Measurements from ENCODE around the gene CRK. TPM values are rescaled to one million over a fixed set of nuclear protein-coding genes. Genes with fewer than 3 reads are reported as not detected.
"Not testable (repeated sequence)": the region's sequence is repeated elsewhere in the genome, so short reads cannot be mapped to it uniquely, and the experiment has no call there.

The CRK gene
- polyA plus RNA-seq, 4 donors, result 31.2 to 42.9 (median 41.0) TPM

DNA sequence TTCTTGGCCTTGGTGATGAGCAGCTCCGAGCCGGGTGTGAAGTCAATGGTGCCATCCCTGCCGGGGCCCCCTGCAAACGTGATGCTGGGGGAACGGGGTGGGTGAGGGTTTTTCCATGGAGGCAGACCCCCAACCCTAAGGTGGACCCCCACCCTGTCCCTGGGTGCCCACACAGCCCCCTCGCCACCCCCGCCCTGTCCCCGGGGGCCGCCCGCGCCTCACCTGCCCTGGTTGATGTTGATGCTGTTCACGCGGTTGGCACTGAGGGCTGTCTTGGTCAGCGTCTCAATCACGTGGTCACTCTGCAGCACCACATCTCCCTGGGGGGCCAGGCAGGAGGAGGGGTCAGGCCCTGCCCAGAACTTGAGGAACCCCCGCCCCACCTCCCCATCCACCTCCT, 11.2 kb upstream of the CRK start:
- Histone ChIP-seq H3K27me3 (ENCODE audit: control insufficient read depth in 3 of 3, insufficient read depth in 3 of 3, low read length in 3 of 3) (no peaks in the 10 kb centered on the region), H3K27ac (ENCODE audit: low read depth in 1 of 3, low read length in 2 of 3) (no peak overlapping the region), H3K9me3 (ENCODE audit: control insufficient read depth in 2 of 2, insufficient read depth in 1 of 2, low read depth in 1 of 2, low read length in 1 of 2) (peaks cover 0 to 4% of the 10 kb centered on the region in 2 donors), H3K4me3 (ENCODE audit: low read depth in 1 of 3, low read length in 3 of 3) (no peak overlapping the region), H3K4me1 (ENCODE audit: control insufficient read depth in 3 of 3, insufficient read depth in 2 of 3, low read depth in 1 of 3, low read length in 2 of 3) (peaks cover 0 to 19% (median 0%) of the 10 kb centered on the region in 3 donors), H3K36me3 (ENCODE audit: control insufficient read depth in 3 of 3, insufficient read depth in 2 of 3, low read depth in 1 of 3, low read length in 3 of 3) (peaks cover 19 to 86% (median 26%) of the 10 kb centered on the region in 3 donors)
- DNase-seq (no peak), FAIRE-seq (no peak)
- 92 to 95% (median 92%) methylated on average over 13 to 16 of the region's 16 CpGs for WGBS, 3 donors

DNA sequence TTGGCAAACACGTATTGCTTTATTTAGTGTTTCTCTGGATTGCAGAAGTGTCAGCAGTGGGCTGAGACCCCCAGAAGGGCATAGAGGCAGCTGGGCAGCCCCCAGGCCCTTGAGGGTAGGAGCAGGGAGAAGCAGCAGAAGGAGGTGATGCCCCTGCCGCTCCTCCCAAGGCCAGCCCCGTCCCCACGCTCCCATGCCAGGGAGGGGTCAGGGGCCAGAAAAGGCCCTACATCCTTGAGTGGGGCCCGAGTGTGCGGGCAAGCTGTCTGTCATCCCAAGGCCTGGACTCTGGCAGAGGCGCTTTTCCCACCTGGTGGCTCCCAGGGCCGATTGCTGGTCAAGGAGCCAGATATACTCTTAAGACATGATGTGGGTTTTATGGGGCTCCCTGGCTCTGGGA, 8.2 kb upstream of the CRK start:
- Histone ChIP-seq H3K9me3 (ENCODE audit: control insufficient read depth in 2 of 2, insufficient read depth in 1 of 2, low read depth in 1 of 2, low read length in 1 of 2) (peaks cover 0 to under 1% of the 10 kb centered on the region in 2 donors), H3K4me1 (ENCODE audit: control insufficient read depth in 3 of 3, insufficient read depth in 2 of 3, low read depth in 1 of 3, low read length in 2 of 3) (peaks cover 0 to 30% (median 3%) of the 10 kb centered on the region in 3 donors), H3K27ac (ENCODE audit: low read depth in 1 of 3, low read length in 2 of 3) (no peak overlapping the region), H3K27me3 (ENCODE audit: control insufficient read depth in 3 of 3, insufficient read depth in 3 of 3, low read length in 3 of 3) (no peaks in the 10 kb centered on the region), H3K36me3 (ENCODE audit: control insufficient read depth in 3 of 3, insufficient read depth in 2 of 3, low read depth in 1 of 3, low read length in 3 of 3) (peaks cover 7 to 62% (median 8%) of the 10 kb centered on the region in 3 donors), H3K4me3 (ENCODE audit: low read depth in 1 of 3, low read length in 3 of 3) (no peak overlapping the region)
- WGBS, 3 donors, result 89 to 92% (median 90%) methylated on average over 7 to 8 of the region's 8 CpGs
- DNase-seq (no peak), FAIRE-seq (no peak)

DNA sequence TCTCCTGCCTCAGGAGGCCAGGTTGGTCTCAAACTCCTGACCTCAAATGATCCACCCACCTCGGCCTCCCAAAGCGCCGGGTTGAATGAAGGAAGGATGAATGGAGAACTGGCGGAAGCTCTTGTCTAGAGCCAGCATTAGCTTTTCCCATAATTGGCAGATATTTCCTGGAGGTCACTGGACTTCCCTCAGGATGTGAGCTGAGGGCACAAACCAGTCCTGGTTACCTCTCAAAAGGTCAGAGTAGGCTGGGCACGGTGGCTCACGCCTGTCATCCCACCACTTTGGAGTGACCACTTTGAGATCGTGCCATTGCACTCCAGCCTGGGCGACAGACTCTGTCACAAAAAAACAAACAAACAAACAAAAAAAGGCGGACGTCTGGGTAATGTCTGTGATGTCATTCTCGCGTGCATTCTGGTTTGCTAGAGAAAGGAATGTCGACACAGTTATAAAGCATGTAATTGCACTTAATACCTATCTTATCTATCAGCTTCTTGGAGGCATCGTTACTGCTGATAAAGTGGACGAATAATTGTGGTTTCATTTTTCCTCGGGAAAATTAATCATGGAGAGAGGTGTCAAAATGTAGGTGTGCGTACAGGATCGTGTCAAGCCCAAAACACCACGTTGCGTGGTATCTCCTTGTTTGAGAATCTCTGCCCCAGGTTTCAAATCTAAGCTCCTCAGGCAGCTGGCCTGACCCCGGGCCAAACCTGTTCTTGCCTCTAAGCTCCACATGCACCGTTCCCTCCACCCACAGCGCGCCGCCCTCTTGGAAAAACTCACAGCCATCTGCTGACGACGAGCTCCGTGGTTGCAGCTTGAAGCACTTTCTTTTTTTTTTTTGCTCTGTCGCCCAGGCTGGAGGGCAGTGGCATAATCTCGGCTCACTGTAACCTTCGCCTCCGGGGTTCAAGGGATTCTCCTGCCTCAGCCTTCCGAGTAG, 6.4 kb upstream of the CRK start:
- no peak for FAIRE-seq
- no peaks in the 10 kb centered on the region for H3K9me3 ChIP-seq (ENCODE audit: control insufficient read depth in 2 of 2, insufficient read depth in 1 of 2, low read depth in 1 of 2, low read length in 1 of 2)
- WGBS, 3 donors, result 16 to 54% (median 38%) methylated on average over 33 of the region's 33 CpGs
- no peak overlapping the region for H3K4me3 ChIP-seq (ENCODE audit: low read depth in 1 of 3, low read length in 3 of 3)
- H3K27me3 ChIP-seq (ENCODE audit: control insufficient read depth in 3 of 3, insufficient read depth in 3 of 3, low read length in 3 of 3), result no peaks in the 10 kb centered on the region
- peaks cover 0 to 17% (median 3%) of the 10 kb centered on the region in 3 donors for H3K4me1 ChIP-seq (ENCODE audit: control insufficient read depth in 3 of 3, insufficient read depth in 2 of 3, low read depth in 1 of 3, low read length in 2 of 3)
- H3K27ac ChIP-seq (ENCODE audit: low read depth in 1 of 3, low read length in 2 of 3), result peak overlapping the region; percentile 36 to 76 (median 48)
- DNase-seq, result peak; percentile 60 to 79
- peaks cover 2 to 48% (median 7%) of the 10 kb centered on the region in 3 donors for H3K36me3 ChIP-seq (ENCODE audit: control insufficient read depth in 3 of 3, insufficient read depth in 2 of 3, low read depth in 1 of 3, low read length in 3 of 3)

DNA sequence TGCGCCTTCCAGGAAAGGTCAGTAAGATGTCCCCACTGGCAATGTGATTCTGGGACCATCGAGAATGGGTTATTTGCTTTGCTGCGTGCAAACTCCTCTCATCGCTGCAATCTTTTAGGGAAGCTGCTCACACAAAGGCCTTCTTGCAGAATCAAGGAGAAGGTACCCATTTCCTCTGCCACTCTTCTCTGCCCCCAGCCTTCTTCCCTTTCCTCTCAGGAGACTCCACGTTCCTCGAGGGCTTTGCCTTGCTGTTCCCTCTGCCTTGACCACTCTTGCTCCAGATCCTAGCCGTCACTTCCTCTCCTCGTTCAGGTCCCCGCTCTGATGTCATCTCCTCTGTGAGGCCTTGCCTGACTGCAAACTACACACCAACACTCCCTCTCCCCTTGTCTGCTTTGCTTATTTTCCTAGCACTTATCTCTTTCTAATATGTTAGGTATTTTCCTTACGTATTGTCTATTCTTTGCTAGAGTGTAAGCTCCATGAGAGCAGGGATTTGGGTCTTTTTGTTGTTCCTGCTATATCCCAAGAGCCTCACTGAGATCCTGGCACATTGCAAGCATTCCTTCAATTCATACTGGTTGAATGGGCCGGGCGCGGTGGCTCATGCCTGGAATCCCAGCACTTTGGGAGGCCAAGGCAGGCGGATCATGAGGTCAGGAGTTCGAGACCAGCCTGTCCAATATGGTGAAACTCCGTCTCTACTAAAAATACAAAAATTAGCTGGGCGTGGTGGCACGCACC, 5.3 kb upstream of the CRK start:
- no peak overlapping the region for H3K27ac ChIP-seq (ENCODE audit: low read depth in 1 of 3, low read length in 2 of 3)
- DNase-seq (no peak), FAIRE-seq (no peak)
- WGBS, 3 donors, result 84 to 93% (median 89%) methylated on average over 16 to 18 of the region's 18 CpGs
- peaks cover 0 to 20% (median 3%) of the 10 kb centered on the region in 3 donors for H3K4me1 ChIP-seq (ENCODE audit: control insufficient read depth in 3 of 3, insufficient read depth in 2 of 3, low read depth in 1 of 3, low read length in 2 of 3)
- H3K27me3 ChIP-seq (ENCODE audit: control insufficient read depth in 3 of 3, insufficient read depth in 3 of 3, low read length in 3 of 3), result no peaks in the 10 kb centered on the region
- no peaks in the 10 kb centered on the region for H3K9me3 ChIP-seq (ENCODE audit: control insufficient read depth in 2 of 2, insufficient read depth in 1 of 2, low read depth in 1 of 2, low read length in 1 of 2)
- H3K4me3 ChIP-seq (ENCODE audit: low read depth in 1 of 3, low read length in 3 of 3), result no peak overlapping the region
- H3K36me3 ChIP-seq (ENCODE audit: control insufficient read depth in 3 of 3, insufficient read depth in 2 of 3, low read depth in 1 of 3, low read length in 3 of 3), result peaks cover 2 to 38% (median 4%) of the 10 kb centered on the region in 3 donors

DNA sequence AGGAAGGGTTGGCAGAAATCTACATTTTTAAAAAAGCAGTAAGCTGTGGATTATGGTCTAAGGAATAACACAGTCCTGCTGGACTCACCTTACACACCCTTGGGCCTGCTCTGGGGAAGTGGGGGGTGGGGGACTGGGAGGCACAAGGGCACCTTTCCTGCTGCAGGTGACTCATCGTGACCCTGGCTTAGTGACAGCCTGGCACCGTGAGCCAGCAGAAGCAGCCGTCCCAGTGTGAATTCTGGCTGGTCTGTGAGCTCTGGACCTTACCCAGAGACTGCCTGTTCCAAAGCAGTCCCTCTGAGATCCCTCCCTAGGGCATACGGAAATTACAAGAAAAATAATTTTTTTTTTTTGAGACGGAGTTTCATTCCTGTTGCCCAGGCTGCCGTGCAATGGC, 4.2 kb upstream of the CRK start:
- H3K27ac ChIP-seq (ENCODE audit: low read depth in 1 of 3, low read length in 2 of 3), result peak overlapping the region in 2 of 3 donors; percentile 37 to 80
- H3K36me3 ChIP-seq (ENCODE audit: control insufficient read depth in 3 of 3, insufficient read depth in 2 of 3, low read depth in 1 of 3, low read length in 3 of 3), result peaks cover 0 to 26% (median 0%) of the 10 kb centered on the region in 3 donors
- FAIRE-seq (no peak), DNase-seq (peak; percentile 46 to 96)
- peaks cover 0 to 20% (median 3%) of the 10 kb centered on the region in 3 donors for H3K4me1 ChIP-seq (ENCODE audit: control insufficient read depth in 3 of 3, insufficient read depth in 2 of 3, low read depth in 1 of 3, low read length in 2 of 3)
- H3K9me3 ChIP-seq (ENCODE audit: control insufficient read depth in 2 of 2, insufficient read depth in 1 of 2, low read depth in 1 of 2, low read length in 1 of 2), result no peaks in the 10 kb centered on the region
- 14 to 37% (median 19%) methylated on average over 6 of the region's 6 CpGs for WGBS, 3 donors
- no peak overlapping the region for H3K4me3 ChIP-seq (ENCODE audit: low read depth in 1 of 3, low read length in 3 of 3)
- H3K27me3 ChIP-seq (ENCODE audit: control insufficient read depth in 3 of 3, insufficient read depth in 3 of 3, low read length in 3 of 3), result no peaks in the 10 kb centered on the region

DNA sequence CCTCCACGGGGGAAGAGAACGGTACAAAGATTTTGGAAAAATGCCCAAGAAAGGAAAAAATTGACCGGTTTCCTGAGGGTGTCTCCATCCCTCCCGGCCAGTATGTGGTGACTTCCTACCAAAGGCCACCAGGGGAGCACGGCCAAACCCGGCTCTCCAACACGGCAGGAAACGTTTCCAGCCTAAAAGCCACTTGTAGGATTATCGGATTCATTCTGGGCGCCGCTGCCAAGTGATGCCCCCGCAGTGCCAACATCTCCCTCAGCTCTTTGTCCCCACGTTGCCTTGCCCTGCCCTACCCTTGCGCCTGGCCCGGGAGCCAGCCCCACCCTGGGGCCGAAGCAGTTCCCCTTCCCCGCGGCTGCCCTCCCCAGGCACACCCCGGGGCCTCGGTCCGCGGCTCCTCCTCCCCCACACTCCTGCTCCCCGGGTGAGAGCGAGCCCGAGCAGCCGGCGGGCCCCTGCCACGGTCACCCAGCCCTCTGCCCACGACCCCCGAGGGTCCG, 688 bp downstream of the CRK start:
- Histone ChIP-seq H3K27me3 (ENCODE audit: control insufficient read depth in 3 of 3, insufficient read depth in 3 of 3, low read length in 3 of 3) (no peaks in the 10 kb centered on the region), H3K27ac (ENCODE audit: low read depth in 1 of 3, low read length in 2 of 3) (peak overlapping the region; percentile 95 to 97 (median 96)), H3K9me3 (ENCODE audit: control insufficient read depth in 2 of 2, insufficient read depth in 1 of 2, low read depth in 1 of 2, low read length in 1 of 2) (no peaks in the 10 kb centered on the region), H3K4me3 (ENCODE audit: low read depth in 1 of 3, low read length in 3 of 3) (peak overlapping the region; percentile 84 to 99 (median 89)), H3K36me3 (ENCODE audit: control insufficient read depth in 3 of 3, insufficient read depth in 2 of 3, low read depth in 1 of 3, low read length in 3 of 3) (peaks cover 0 to 28% (median 0%) of the 10 kb centered on the region in 3 donors), H3K4me1 (ENCODE audit: control insufficient read depth in 3 of 3, insufficient read depth in 2 of 3, low read depth in 1 of 3, low read length in 2 of 3) (peaks cover 3 to 24% (median 5%) of the 10 kb centered on the region in 3 donors)
- DNase-seq, result peak; percentile 66 to 79
- FAIRE-seq, result no peak
- WGBS, 3 donors, result 0 to 1% (median 1%) methylated on average over 23 to 31 of the region's 31 CpGs

DNA sequence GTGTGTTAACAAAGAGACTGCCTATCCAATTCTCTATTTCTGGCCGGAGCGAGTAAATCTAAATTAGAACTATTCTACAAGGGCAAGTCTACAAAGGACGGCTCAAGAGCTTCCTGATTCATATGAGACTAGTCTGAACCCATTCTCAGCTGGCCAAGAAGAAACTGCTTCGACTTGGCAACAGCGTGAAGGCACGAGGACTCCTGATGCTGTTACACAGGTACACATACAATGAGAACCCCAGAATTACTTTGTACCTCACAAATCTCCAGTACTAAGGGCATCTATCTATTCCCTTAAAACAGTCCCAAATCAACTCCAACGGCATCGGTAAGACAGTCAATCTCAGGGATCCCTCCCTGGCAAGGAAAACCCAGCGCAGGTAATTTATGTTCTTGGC, 1.5 kb downstream of the CRK start:
- DNase-seq, result no peak
- FAIRE-seq, result no peak

DNA sequence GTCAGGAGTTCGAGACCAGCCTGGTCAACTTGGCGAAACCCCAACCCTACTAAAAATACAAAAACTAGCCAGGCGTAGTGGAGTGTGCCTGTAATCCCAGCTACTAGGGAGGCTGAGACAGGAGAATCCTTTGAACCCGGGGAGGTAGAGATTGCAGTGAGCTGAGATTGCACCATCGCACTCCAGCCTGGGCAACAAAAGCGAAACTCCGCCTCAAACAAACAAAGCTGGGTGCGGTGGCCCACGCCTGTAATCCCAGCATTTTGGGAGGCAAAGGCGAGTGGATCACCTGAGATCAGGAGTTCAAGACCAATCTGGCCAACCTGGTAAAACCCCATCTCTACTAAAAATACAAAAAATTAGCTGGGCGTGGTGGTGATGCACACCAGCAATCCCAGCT, 2.3 kb downstream of the CRK start:
- not testable (repeated sequence) for H3K27me3 ChIP-seq (ENCODE audit: control insufficient read depth in 3 of 3, insufficient read depth in 3 of 3, low read length in 3 of 3); H3K27ac ChIP-seq (ENCODE audit: low read depth in 1 of 3, low read length in 2 of 3); H3K4me3 ChIP-seq (ENCODE audit: low read depth in 1 of 3, low read length in 3 of 3); H3K9me3 ChIP-seq (ENCODE audit: control insufficient read depth in 2 of 2, insufficient read depth in 1 of 2, low read depth in 1 of 2, low read length in 1 of 2); FAIRE-seq
- Histone ChIP-seq H3K36me3 (ENCODE audit: control insufficient read depth in 3 of 3, insufficient read depth in 2 of 3, low read depth in 1 of 3, low read length in 3 of 3) (peaks cover 0 to 36% (median 0%) of the 10 kb centered on the region in 3 donors), H3K4me1 (ENCODE audit: control insufficient read depth in 3 of 3, insufficient read depth in 2 of 3, low read depth in 1 of 3, low read length in 2 of 3) (peaks cover 0 to 16% (median 5%) of the 10 kb centered on the region in 3 donors)
- 39 to 80% (median 48%) methylated on average over 11 of the region's 11 CpGs for WGBS, 3 donors
- peak in 1 of 2 donors; percentile 58 for DNase-seq

More for the DNA sequence above, 1.5 kb downstream of the CRK start:
- Histone ChIP-seq H3K36me3 (ENCODE audit: control insufficient read depth in 3 of 3, insufficient read depth in 2 of 3, low read depth in 1 of 3, low read length in 3 of 3) (peaks cover 0 to 32% (median 0%) of the 10 kb centered on the region in 3 donors), H3K4me3 (ENCODE audit: low read depth in 1 of 3, low read length in 3 of 3) (peak overlapping the region in 2 of 3 donors; percentile 84 to 89), H3K27ac (ENCODE audit: low read depth in 1 of 3, low read length in 2 of 3) (peak overlapping the region; percentile 95 to 97 (median 96)), H3K27me3 (ENCODE audit: control insufficient read depth in 3 of 3, insufficient read depth in 3 of 3, low read length in 3 of 3) (no peaks in the 10 kb centered on the region), H3K9me3 (ENCODE audit: control insufficient read depth in 2 of 2, insufficient read depth in 1 of 2, low read depth in 1 of 2, low read length in 1 of 2) (no peaks in the 10 kb centered on the region), H3K4me1 (ENCODE audit: control insufficient read depth in 3 of 3, insufficient read depth in 2 of 3, low read depth in 1 of 3, low read length in 2 of 3) (peaks cover 0 to 16% (median 5%) of the 10 kb centered on the region in 3 donors)
- WGBS, 3 donors, result 50 to 66% (median 62%) methylated on average over 9 of the region's 9 CpGs
